ENCODE results near the gene MYLK2. TPM values are rescaled to one million over a fixed set of nuclear protein-coding genes. Genes with fewer than 3 reads are reported as not detected.

Gene MYLK2
- total RNA-seq, 1 experiment from 2014 or later, result 0.74 TPM

- H3K23me2 ChIP-seq (ENCODE audit: insufficient read length, low read depth, low read length, poor library complexity, severe bottlenecking), result no peaks in the 10 kb centered on the region
- no peak for DNase-seq
- no peak overlapping the region for H3K23ac ChIP-seq (ENCODE audit: insufficient read length, low read depth, low read length)
- no peaks in the 10 kb centered on the region for H3K27me3 ChIP-seq (ENCODE audit: insufficient read depth, low read length)
- H4K8ac ChIP-seq (replicated peaks; ENCODE audit: insufficient read length, low read depth, low read length), result no peak overlapping the region
- H4K5ac ChIP-seq (ENCODE audit: insufficient read length, low read depth, low read length), result no peak overlapping the region
- H2BK20ac ChIP-seq (ENCODE audit: low read depth, low read length, poor library complexity, severe bottlenecking), result no peak overlapping the region
- no peak overlapping the region for H2AK5ac ChIP-seq (ENCODE audit: insufficient read length, low read length)
- H3K4me1 ChIP-seq (ENCODE audit: insufficient read depth, low read length), result no peaks in the 10 kb centered on the region
- no peaks in the 10 kb centered on the region for H4K20me1 ChIP-seq (ENCODE audit: control insufficient read depth, insufficient read depth, insufficient read length)
- no peak overlapping the region for H3K4ac ChIP-seq (ENCODE audit: low read depth, low read length)
- no peak overlapping the region for H3T11ph ChIP-seq (ENCODE audit: low read length)
- H2BK5ac ChIP-seq (ENCODE audit: insufficient read length, low read length), result no peak overlapping the region
- H3K27ac ChIP-seq (ENCODE audit: insufficient read length, low read depth, low read length), result no peak overlapping the region
- H3K36me3 Mint-ChIP-seq (ENCODE audit: insufficient read depth in 1 of 3, low read depth in 3 of 3), result peaks cover 0 to 18% (median 7%) of the 10 kb centered on the region in 3 experiments; a peak in 4 of 7 replicates
- H3K9me3 Mint-ChIP-seq, result no peaks in the 10 kb centered on the region; a peak in 1 of 5 replicates
- no peaks in the 10 kb centered on the region for H3K79me1 ChIP-seq (ENCODE audit: insufficient read depth, low read depth, low read length, poor library complexity, severe bottlenecking)
- no peak overlapping the region for H2BK15ac ChIP-seq (ENCODE audit: low read depth, low read length)
- H3K4me3 Mint-ChIP-seq, result no peak overlapping the region
- no peak overlapping the region for H2BK12ac ChIP-seq (ENCODE audit: insufficient read length, low read depth, low read length)
- no peaks in the 10 kb centered on the region for H3K9me3 ChIP-seq (ENCODE audit: control insufficient read depth, low read depth, low read length)
- no peak overlapping the region for H3K14ac ChIP-seq (ENCODE audit: insufficient read depth, low read length)
- no peak overlapping the region for H3K4me2 ChIP-seq (ENCODE audit: insufficient read depth, insufficient read length, low read length)
- no peak overlapping the region for H3K56ac ChIP-seq (ENCODE audit: insufficient read length, low read depth, low read length)
- H4K91ac ChIP-seq (ENCODE audit: insufficient read length, low read depth, low read length), result no peak overlapping the region
- TF ChIP-seq, protein P1, sequence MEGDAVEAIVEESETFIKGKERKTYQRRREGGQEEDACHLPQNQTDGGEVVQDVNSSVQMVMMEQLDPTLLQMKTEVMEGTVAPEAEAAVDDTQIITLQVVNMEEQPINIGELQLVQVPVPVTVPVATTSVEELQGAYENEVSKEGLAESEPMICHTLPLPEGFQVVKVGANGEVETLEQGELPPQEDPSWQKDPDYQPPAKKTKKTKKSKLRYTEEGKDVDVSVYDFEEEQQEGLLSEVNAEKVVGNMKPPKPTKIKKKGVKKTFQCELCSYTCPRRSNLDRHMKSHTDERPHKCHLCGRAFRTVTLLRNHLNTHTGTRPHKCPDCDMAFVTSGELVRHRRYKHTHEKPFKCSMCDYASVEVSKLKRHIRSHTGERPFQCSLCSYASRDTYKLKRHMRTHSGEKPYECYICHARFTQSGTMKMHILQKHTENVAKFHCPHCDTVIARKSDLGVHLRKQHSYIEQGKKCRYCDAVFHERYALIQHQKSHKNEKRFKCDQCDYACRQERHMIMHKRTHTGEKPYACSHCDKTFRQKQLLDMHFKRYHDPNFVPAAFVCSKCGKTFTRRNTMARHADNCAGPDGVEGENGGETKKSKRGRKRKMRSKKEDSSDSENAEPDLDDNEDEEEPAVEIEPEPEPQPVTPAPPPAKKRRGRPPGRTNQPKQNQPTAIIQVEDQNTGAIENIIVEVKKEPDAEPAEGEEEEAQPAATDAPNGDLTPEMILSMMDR (conservative IDR thresholded peaks at IDR 0.05), result no peak
- no peak overlapping the region for H3K9ac ChIP-seq (ENCODE audit: extremely low read depth, insufficient read length, low read length)
- H3K79me2 ChIP-seq (ENCODE audit: insufficient read depth, low read length), result no peaks in the 10 kb centered on the region
- no peak overlapping the region for H2AFZ ChIP-seq (ENCODE audit: low read length)
- no peak overlapping the region for H2BK120ac ChIP-seq (ENCODE audit: low read depth, low read length, poor library complexity, severe bottlenecking)
- no peak overlapping the region; a peak in 1 of 7 replicates for H3K27ac Mint-ChIP-seq
- H3K4me1 Mint-ChIP-seq, result no peaks in the 10 kb centered on the region
- H3K18ac ChIP-seq (ENCODE audit: insufficient read length, low read depth, low read length), result no peak overlapping the region
- H3K27me3 Mint-ChIP-seq (ENCODE audit: low read depth), result no peaks in the 10 kb centered on the region
- no CpG with 5 or more reads among the region's 3 CpGs for WGBS (ENCODE audit: extremely low coverage, insufficient read length, low lambda C conversion rate)
Observed at GRCh38 chr20:31809661-31810060, 9.5 kb upstream of the MYLK2 start.

Measured in H9 (cell line).